ENCODE measurements around the gene LILRA6.
"Not testable (repeated sequence)": the region's sequence is repeated elsewhere in the genome, so short reads cannot be mapped to it uniquely, and the experiment has no call there.

DNA sequence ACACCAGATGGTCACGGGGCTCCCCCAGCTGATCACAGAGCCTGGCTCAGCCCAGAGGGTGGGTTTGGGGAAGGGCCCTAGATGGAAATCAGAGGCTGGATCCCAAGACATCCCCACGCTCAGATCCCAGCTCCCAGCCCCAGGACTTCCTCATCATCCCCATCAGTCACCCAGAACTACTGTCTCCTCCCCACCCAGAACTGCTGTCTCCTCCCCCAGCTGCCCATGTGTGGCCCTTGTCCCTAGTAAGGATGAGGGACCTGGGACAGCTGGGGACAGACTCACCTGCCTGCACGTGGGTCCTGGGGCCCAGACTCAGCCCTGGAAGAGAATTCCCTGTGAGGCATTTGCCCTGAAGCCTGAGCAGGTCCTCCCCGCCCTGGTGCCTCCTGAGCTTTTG lies 356 bp downstream of the LILRA6 start:
- not testable (repeated sequence) for TF ChIP-seq POLR2AphosphoS5 (IDR thresholded peaks at IDR 0.05; ENCODE audit: borderline replicate concordance, low read depth, low read length); EZH2 (IDR thresholded peaks at IDR 0.05); FOXP2 (optimal IDR thresholded peaks at IDR 0.05; ENCODE audit: control extremely low read depth, extremely low read length, insufficient read depth)
